Cerebellar cortex (tissue), 1 donor: ENCODE results near the gene TDRD6.
"Not testable (repeated sequence)": the region's sequence is repeated elsewhere in the genome, so short reads cannot be mapped to it uniquely, and the experiment has no call there.

Experiments
- DNase-seq: peaks from one replicate; pipeline ENCODE4 v3.0.0-alpha.2; 2015; ENCODE audit warnings: low spot score

TDRD6 gene

DNA sequence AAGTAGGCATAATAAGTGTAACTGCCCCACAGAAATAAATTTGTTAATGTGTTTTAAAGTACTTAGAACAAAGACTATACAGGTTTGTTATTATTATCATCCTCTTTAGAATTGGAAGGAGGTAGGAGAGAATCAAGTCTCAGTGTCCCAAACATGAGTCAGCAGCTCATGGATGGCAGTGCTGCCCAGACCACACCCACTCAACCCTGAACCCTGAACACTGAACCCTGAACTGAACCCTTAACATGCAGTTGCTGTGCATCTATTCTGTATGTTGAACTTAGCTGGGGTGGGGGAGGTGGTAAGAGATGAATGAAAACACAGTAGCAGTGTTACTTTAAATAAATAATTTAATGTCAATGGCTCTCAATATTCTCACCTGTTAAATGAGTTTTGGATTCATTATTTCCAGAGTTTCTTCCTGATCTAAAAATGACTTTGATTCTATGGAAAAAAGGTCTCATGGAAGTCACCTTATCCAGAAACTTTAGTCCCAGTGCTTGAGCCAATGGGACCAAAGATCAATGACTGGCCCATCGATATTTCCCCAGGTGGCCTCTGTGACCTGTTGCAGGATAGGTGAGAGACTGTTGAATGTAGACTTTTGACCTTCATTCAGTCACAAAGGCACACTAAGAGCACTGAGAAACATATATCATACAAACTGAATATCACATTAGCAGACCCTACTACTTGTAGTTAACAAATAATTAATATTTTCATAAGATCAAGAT, 55.9 kb downstream of the TDRD6 start:
- DNase-seq = no peak

DNA sequence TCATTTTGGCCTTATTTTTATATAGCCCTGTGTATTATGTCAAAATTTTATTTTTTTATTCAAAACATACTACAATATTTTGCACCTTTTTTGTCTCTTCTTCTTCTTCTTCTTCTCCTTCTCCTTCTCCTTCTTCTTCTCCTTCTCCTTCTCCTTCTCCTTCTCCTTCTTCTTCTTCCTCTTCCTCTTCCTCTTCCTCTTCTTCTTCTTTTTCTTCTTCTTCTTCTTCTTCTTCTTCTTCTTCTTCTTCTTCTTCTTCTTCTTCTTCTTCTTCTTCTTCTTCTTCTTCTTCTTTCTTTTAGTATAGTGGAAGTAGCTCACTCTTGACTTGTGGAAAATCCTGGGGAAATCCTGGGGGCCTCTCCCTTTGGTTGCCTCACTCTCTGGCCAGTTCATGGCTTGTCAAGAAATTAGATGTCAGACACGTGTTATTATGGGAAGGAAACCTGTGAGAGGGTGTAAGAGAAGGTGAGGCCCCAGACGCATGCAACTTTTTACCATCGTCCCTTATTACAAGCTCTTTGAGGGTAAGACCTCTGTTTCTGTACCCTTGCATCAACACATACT, 56.6 kb downstream of the TDRD6 start:
- not testable (repeated sequence) for DNase-seq

DNA sequence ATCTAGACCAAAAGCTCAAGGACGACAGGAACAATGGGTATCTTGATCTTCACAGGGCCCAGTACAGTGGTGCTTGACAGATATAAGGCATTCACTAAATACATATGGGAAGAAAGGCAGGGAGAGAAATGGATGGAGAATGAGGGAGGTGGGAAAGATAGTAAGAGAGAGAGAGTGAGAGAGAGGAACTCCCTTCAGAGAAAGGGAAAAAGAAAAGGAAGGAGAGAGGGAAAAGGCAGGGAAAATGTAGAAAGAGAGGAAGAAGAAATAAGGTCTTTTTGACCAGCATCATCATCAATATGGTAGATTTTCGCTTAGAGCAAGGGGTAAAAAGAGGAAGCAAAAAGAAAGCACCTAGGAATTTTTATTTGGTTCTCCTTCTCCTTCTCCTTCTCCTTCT, 58.3 kb downstream of the TDRD6 start:
- no peak for DNase-seq

- DNase-seq = no peak
These were observed 59.0 kb downstream of the TDRD6 start, which contains the start of gene ANKRD66 for GRCh38 chr6:46746696-46747095. TSS of gene ANKRD66 (plus strand) at chr6:46746933. CDS start at chr6:46751949, 5,016 bp downstream.

- DNase-seq = no peak
These were observed 61.3 kb downstream of the TDRD6 start for GRCh38 chr6:46748940-46749503.

DNA sequence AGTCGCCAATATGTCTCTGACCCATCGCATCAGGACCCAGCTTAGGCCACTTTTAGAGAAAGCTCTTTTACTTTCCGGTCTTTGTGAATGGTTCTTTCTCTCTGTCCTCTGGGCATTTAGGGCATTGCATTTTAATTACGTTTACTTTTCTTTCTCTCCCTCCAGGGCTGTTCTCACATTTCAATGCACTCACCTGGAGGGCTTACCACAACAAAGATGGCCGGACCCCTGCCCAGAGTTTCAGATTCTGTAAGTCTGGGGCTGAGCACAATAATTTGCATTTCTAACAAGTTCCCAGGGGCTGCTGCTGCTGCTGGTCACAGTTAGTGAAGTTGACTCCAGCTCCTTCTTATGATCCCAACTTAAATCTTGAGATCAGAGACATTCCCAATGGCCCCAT, 62.0 kb downstream of the TDRD6 start:
- DNase-seq = no peak

- DNase-seq = no peak
These were observed 64.0 kb downstream of the TDRD6 start for GRCh38 chr6:46751658-46752057.
